ENCODE results near the gene CSNK1G3.

CSNK1G3 gene

DNA sequence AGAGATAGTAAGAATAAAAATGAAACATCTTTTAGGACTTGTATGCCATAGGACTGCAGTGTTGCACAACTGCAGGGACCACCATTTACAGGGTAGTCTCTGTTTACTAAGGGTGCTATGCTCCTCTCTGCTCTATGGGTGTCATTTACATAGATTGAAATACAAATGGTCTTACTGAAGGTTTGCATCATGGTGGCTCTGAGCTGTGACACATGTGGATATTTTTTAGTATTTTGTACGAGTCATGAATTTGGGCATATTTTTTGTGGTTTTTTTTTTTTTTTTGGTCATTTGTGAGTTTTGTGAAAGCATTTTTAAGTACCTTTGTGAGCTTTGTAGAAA is 47.4 kb downstream of the CSNK1G3 start:
- no peak for TF ChIP-seq POLR2A (IDR thresholded peaks at IDR 0.05; ENCODE audit: low read length)
- DNase-seq, result peak in 1 of 2 experiments; percentile 22

DNA sequence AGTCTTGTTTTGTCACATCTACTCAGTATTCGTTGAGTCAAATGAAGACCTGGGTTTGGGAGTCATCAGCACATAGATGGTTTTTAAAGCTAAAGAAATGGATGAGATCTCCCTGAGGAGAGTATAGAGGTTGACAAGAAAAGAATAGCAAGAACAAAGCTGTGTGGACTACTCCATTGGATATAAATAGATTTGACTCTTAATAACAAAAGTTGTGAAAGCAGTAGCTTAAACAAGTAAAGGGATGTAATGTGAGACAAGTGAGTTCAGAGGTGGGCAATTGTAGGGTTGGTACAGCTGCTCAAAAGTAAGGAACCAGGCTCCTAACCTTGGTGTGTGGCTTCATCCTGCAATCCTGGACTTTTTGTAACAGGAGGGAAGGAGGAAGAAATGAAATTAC is 49.3 kb downstream of the CSNK1G3 start:
- DNase-seq, result no peak
- no peak for TF ChIP-seq GATA1 (IDR thresholded peaks at IDR 0.05; ENCODE audit: low read depth, low read length)
- no peak for TF ChIP-seq POLR2A (IDR thresholded peaks at IDR 0.05; ENCODE audit: low read length)

DNA sequence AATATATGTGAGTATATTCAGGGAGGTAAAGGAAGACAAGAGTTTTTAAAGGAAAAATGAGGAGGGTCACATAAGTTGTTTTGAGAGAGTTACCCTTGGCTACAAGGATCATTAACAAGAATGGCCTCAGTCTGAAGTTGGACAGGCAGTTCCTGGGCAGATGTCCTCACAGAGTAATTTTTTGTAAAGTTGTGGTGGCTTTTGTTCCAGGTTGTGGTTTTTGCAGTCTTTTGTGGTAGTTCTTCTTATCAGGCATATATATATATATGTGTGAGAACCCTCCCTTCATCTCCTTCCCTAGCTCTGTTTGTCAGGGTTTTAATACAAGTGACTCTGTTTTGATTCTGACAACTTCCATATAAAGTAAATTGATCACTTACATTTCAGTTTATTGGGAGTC is 60.0 kb downstream of the CSNK1G3 start:
- DNase-seq, result no peak
- no peak for TF ChIP-seq GATA1 (IDR thresholded peaks at IDR 0.05; ENCODE audit: low read depth, low read length)
- no peak for TF ChIP-seq POLR2A (IDR thresholded peaks at IDR 0.05; ENCODE audit: low read length)

DNA sequence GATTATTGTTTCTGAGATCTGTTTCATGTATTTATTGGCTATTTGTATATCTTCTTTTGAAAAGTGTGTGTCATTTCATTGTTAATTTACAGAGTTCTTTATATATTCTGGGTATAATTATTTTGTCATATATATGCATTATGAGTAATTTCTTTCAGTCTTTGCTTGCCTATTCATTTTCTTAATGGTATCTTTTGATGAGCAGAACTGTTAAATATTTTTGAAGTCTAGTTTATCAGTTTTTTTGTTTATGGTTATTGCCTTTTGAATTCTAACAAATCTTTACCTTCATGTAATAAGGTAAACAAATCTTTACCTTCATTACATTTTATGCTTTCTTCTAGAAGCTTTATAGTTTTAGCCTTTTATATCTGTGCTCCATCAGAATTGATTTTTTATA is 66.4 kb downstream of the CSNK1G3 start:
- TF ChIP-seq POLR2A (IDR thresholded peaks at IDR 0.05; ENCODE audit: low read length) (no peak), GATA1 (IDR thresholded peaks at IDR 0.05; ENCODE audit: low read depth, low read length) (no peak)

GRCh38 chr5:123579410-123579809 is 67.4 kb downstream of the CSNK1G3 start:
- TF ChIP-seq POLR2A (IDR thresholded peaks at IDR 0.05; ENCODE audit: low read length) (no peak), GATA1 (IDR thresholded peaks at IDR 0.05; ENCODE audit: low read depth, low read length) (no peak)
- no peak for DNase-seq

More for the DNA sequence above, 66.4 kb downstream of the CSNK1G3 start:
- no peak for DNase-seq

DNA sequence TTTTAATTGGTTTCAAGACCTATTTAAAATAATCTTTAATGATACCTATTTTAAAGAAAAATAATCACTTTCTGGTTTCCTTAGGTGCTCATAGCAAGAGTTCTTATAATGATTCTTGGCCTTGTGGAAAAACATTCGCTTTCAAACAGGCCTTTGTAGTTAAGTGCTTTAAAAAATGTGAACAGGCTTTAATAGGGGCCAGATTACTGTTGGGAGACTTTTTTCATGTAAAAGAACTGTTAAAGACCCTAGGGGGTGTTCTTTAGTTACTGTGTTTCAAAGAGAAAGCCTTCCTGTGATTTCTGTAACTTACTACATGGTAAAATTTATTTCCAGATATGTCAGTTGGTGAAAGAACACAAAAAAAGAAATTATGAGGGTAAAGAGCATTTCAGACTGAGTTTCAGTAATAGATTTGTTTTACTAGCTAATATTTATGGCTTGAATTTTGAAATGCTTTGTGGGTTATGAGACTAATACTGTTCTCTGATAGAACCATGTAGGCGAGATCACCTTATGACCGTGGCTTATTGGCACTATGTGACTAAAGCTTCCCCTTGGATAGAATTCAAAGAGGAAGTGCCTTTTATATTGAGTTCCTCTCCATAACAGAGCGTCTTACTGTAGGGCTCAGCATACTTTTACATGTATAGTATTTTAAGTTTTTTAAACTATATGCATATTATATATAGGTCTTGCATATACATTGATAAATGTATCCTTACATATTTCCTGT is 70.7 kb downstream of the CSNK1G3 start:
- no peak for TF ChIP-seq GATA1 (IDR thresholded peaks at IDR 0.05; ENCODE audit: low read depth, low read length)
- no peak for TF ChIP-seq POLR2A (IDR thresholded peaks at IDR 0.05; ENCODE audit: low read length)
- DNase-seq, result no peak

GRCh38 chr5:123585871-123586270 is 73.9 kb downstream of the CSNK1G3 start:
- TF ChIP-seq GATA1 (IDR thresholded peaks at IDR 0.05; ENCODE audit: low read depth, low read length) (no peak), POLR2A (IDR thresholded peaks at IDR 0.05; ENCODE audit: low read length) (no peak)
- DNase-seq, result no peak

DNA sequence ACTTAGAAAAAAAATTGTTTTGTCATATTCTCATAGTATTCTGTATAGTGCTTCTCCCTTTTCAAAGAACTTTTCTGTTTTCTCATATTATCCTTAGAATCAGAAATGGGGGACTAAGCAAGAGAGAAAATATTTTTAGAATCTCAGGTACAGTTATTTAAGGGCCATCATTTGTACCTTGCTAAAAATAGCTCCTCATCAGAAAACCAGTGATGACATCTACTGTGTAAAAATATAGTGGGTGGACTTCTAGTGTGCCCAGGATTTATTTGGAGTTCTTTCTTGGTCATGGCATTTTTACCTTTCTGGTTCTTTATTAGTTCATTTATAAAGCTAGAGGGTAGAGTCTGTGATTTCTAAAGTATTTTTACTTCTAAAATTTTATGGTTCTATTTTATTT is 82.5 kb downstream of the CSNK1G3 start:
- TF ChIP-seq GATA1 (IDR thresholded peaks at IDR 0.05; ENCODE audit: low read depth, low read length) (no peak), POLR2A (IDR thresholded peaks at IDR 0.05; ENCODE audit: low read length) (no peak)
- no peak for DNase-seq

DNA sequence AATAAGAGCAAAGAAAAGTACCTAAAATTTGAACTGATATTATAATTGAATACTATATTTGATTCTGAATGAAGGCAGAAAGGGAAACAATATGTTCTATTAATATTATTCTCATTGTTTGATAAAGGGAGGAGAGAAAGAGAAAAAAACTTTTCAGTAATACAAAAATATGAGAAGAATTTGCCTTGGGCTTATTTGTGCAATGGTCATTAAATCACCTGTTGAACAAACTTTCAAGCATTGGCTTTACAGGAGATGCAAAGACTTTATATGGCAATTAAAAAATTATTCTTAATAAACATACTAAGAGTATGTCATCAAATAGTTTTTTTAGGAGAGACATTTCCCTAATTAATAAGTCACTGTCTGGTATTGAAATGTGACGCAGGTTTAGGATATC is 85.0 kb downstream of the CSNK1G3 start:
- no peak for DNase-seq
- no peak for TF ChIP-seq GATA1 (IDR thresholded peaks at IDR 0.05; ENCODE audit: low read depth, low read length)
- TF ChIP-seq POLR2A (IDR thresholded peaks at IDR 0.05; ENCODE audit: low read length), result no peak

- no peak for DNase-seq
- no peak for TF ChIP-seq POLR2A (IDR thresholded peaks at IDR 0.05; ENCODE audit: low read length)
- no peak for TF ChIP-seq GATA1 (IDR thresholded peaks at IDR 0.05; ENCODE audit: low read depth, low read length)
Measured at GRCh38 chr5:123598028-123598689, 86.2 kb downstream of the CSNK1G3 start.

GRCh38 chr5:123599171-123599570 is 87.2 kb downstream of the CSNK1G3 start:
- no peak for DNase-seq
- TF ChIP-seq GATA1 (IDR thresholded peaks at IDR 0.05; ENCODE audit: low read depth, low read length) (no peak), POLR2A (IDR thresholded peaks at IDR 0.05; ENCODE audit: low read length) (no peak)

DNA sequence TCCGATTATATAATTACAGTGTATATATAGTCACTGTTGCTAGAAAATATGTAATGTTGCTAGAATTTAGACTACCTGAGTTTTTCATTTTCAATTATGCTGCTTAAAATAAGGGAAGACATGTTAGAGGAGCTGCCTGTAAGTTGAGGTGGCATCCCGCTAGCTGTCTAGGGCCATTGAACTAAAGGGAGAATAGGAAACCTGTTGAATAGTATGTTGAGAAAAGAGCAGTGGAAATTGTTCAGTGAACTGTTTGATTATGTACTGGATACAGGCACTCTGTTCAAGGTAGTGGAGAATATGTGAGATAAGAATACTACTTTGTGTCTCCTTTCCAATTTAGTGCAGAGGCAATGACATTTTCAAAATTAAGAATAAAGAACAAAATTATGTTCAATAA is 89.6 kb downstream of the CSNK1G3 start:
- TF ChIP-seq GATA1 (IDR thresholded peaks at IDR 0.05; ENCODE audit: low read depth, low read length) (no peak), POLR2A (IDR thresholded peaks at IDR 0.05; ENCODE audit: low read length) (no peak)
- DNase-seq, result no peak

GRCh38 chr5:123605822-123606221 is 93.8 kb downstream of the CSNK1G3 start:
- no peak for TF ChIP-seq POLR2A (IDR thresholded peaks at IDR 0.05; ENCODE audit: low read length)
- no peak for TF ChIP-seq GATA1 (IDR thresholded peaks at IDR 0.05; ENCODE audit: low read depth, low read length)
- no peak for DNase-seq

- DNase-seq, result no peak
- TF ChIP-seq POLR2A (IDR thresholded peaks at IDR 0.05; ENCODE audit: low read length) (no peak), GATA1 (IDR thresholded peaks at IDR 0.05; ENCODE audit: low read depth, low read length) (no peak)
Measured at GRCh38 chr5:123610209-123610608, 98.2 kb downstream of the CSNK1G3 start.
